Measurements from ENCODE around the gene CTSK.
A peak's percentile ranks its signal among the peaks of the same experiment; 100 is the strongest.

Gene CTSK

DNA sequence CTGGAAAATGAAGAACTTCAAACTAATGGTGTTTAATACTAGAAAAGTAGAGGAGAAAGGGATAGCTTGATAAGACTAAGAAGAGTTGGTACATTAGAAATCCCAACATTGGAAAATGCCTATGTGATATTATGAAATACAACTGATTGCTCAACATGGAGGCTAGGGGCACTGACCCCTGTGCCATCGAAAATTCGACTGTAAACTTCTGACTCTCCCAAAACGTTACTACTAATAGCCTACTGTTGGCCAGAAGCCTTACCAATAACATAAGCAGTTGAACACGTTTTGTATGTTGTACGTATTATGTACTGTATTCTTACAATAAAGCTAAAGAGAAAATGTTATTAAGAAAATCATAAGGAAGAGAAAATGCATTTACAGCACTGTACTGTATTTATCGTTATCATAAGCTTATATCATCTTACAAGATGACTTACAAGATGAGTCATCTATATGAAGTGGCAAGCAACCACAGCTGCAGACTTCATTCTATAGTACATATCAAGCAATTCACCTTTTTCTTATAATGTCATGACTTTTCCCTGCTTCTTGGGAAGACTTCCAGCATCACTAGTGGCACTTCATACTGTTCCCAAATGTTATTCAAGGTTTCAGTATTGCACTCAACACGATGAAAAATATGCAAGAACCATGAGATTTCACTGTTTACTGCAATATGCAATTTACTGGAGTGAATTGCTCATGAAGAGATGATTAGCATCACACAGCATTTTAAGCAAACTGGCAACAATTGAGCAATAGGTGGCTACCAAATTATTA is 12.9 kb upstream of the CTSK start:
- CTCF ChIA-PET = interaction anchor here (0.5 to 1.1 kb wide), 3 partner anchors 260 to 705 kb away, joined by 3 to 6 read pairs (median 5); no protein-coding TSS in a partner anchor
- no peaks in the 10 kb centered on the region for H3K9me3 ChIP-seq (ENCODE audit: control insufficient read depth, insufficient read depth, low read depth, low read length)
- H3K4me3 ChIP-seq (ENCODE audit: low read depth, low read length) = no peak overlapping the region
- POLR2A ChIA-PET = interaction anchor here (0.6 kb wide), 1 partner anchor 8 kb away, joined by 5 read pairs; no protein-coding TSS in a partner anchor
- no peak overlapping the region for H3K27ac ChIP-seq (ENCODE audit: extremely low read depth, low read depth, low read length)
- H3K4me1 ChIP-seq (ENCODE audit: control insufficient read depth, insufficient read depth, low read length) = no peaks in the 10 kb centered on the region
- peaks cover 51 to 63% of the 10 kb centered on the region in 2 experiments for H3K36me3 ChIP-seq (ENCODE audit: control insufficient read depth in 2 of 2, insufficient read depth in 1 of 2, low read length in 2 of 2)
- TF ChIP-seq ZNF184 (tag by site-specific recombination; IDR thresholded peaks at IDR 0.05) = 0 out of 2 replicates have a peak, but pooled peaks have one; percentile 45
- TF ChIP-seq PRDM1 (tag by site-specific recombination; IDR thresholded peaks at IDR 0.05) = peak; percentile 13; the same call in 1 of the 2 replicates
- peak; percentile 57; the same call in 1 of the 2 replicates for TF ChIP-seq SP7 (tag by site-specific recombination; IDR thresholded peaks at IDR 0.05)
- TF ChIP-seq, protein P1, sequence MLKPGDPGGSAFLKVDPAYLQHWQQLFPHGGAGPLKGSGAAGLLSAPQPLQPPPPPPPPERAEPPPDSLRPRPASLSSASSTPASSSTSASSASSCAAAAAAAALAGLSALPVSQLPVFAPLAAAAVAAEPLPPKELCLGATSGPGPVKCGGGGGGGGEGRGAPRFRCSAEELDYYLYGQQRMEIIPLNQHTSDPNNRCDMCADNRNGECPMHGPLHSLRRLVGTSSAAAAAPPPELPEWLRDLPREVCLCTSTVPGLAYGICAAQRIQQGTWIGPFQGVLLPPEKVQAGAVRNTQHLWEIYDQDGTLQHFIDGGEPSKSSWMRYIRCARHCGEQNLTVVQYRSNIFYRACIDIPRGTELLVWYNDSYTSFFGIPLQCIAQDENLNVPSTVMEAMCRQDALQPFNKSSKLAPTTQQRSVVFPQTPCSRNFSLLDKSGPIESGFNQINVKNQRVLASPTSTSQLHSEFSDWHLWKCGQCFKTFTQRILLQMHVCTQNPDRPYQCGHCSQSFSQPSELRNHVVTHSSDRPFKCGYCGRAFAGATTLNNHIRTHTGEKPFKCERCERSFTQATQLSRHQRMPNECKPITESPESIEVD (tag by site-specific recombination; IDR thresholded peaks at IDR 0.05) = 0 out of 2 replicates have a peak, but pooled peaks have one; percentile 33
- peak; percentile 65 for TF ChIP-seq ZNF629 (tag by site-specific recombination; IDR thresholded peaks at IDR 0.05)
- TF ChIP-seq ZNF10 (tag by site-specific recombination; IDR thresholded peaks at IDR 0.05) = no peak

DNA sequence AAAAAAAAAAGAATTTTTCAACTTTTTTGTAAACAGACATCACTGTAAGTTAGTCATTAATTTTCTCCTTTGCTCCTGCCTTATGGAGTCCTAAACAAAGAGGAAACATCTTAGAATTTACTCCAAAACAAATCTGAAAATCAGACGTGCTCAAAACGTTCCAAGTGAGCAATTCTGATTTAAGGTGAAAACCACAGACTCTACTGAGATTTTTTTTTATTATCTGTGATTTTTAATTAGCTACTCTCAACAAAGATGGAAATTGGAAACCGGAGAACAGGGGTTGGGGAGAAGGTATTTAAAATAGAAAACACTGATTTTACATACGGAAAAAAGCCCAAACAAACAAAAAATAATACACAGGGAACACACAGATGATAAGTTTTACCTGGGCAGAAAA is 7.8 kb upstream of the CTSK start:
- no peak overlapping the region for H3K27ac ChIP-seq (ENCODE audit: extremely low read depth, low read depth, low read length)
- ChIA-PET CTCF (interaction anchor here (0.6 to 1.7 kb wide), 4 partner anchors 13 to 255 kb away, joined by 3 to 6 read pairs (median 4); no protein-coding TSS in a partner anchor), POLR2A (no interaction called here)
- peaks cover 6% of the 10 kb centered on the region; the same call in 1 of the 2 replicates for H3K4me1 ChIP-seq (ENCODE audit: control insufficient read depth, insufficient read depth, low read length)
- H3K9me3 ChIP-seq (ENCODE audit: control insufficient read depth, insufficient read depth, low read depth, low read length) = no peaks in the 10 kb centered on the region
- no peak for TF ChIP-seq ZNF768 (tag by site-specific recombination; IDR thresholded peaks at IDR 0.05)
- TF ChIP-seq ZNF658 (tag by site-specific recombination; IDR thresholded peaks at IDR 0.05) = no peak
- no peak for TF ChIP-seq ZNF223 (tag by site-specific recombination; IDR thresholded peaks at IDR 0.05)
- H3K36me3 ChIP-seq (ENCODE audit: control insufficient read depth in 2 of 2, insufficient read depth in 1 of 2, low read length in 2 of 2) = peaks cover 37 to 68% of the 10 kb centered on the region in 2 experiments
- H3K4me3 ChIP-seq (ENCODE audit: low read depth, low read length) = no peak overlapping the region

DNA sequence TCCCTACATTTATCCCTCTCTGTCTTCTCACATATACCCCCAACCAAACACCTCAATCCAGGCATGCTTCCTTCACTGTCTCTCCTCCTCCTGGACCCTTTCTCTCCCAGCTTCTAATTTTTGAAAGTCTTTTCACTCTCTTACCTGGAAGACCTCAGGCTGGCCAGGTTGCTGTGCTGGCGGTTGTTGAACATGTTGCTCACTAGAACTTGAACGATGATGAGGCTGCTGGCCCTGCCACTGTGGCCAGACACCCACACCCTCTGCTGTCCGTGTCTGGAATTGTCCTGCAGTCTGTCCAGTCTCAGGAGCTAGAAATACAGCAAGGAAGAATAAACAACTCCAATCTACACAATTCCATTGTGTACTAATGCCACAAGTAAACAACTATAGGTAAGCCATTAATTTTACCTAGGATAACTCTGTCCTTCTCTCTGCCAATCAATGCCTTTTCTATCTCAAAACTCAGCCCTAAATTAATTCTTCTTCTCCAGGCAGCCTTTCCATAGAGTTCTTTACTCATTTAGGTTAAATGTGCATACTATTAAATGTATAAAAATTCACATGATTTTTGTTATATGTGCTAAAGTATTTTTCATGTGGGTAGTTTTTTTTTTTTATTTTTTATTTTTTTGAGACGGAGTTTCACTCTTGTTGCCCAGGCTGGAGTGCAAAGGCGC is 5.1 kb upstream of the CTSK start:
- Histone ChIP-seq H3K4me3 (ENCODE audit: low read depth, low read length) (no peak overlapping the region), H3K4me1 (ENCODE audit: control insufficient read depth, insufficient read depth, low read length) (peaks cover 13% of the 10 kb centered on the region), H3K36me3 (ENCODE audit: control insufficient read depth in 2 of 2, insufficient read depth in 1 of 2, low read length in 2 of 2) (peaks cover 37 to 52% of the 10 kb centered on the region in 2 experiments), H3K9me3 (ENCODE audit: control insufficient read depth, insufficient read depth, low read depth, low read length) (no peaks in the 10 kb centered on the region), H3K27ac (ENCODE audit: extremely low read depth, low read depth, low read length) (no peak overlapping the region)
- ChIA-PET POLR2A (interaction anchor here (0.6 to 1.6 kb wide), 5 partner anchors 8 to 194 kb away, joined by 3 to 5 read pairs (median 4); partner anchors contain the start of genes ENSA, GOLPH3L and MINDY1), CTCF (interaction anchor here (0.6 to 2.4 kb wide), 33 partner anchors 9 to 359 kb away, joined by 3 to 14 read pairs (median 4); partner anchors contain the start of genes GOLPH3L, MCL1 and SETDB1)
- peak; percentile 71; the same call in 1 of the 2 replicates for TF ChIP-seq ZBTB48 (tag by site-specific recombination; IDR thresholded peaks at IDR 0.05)
- TF ChIP-seq, protein P2, sequence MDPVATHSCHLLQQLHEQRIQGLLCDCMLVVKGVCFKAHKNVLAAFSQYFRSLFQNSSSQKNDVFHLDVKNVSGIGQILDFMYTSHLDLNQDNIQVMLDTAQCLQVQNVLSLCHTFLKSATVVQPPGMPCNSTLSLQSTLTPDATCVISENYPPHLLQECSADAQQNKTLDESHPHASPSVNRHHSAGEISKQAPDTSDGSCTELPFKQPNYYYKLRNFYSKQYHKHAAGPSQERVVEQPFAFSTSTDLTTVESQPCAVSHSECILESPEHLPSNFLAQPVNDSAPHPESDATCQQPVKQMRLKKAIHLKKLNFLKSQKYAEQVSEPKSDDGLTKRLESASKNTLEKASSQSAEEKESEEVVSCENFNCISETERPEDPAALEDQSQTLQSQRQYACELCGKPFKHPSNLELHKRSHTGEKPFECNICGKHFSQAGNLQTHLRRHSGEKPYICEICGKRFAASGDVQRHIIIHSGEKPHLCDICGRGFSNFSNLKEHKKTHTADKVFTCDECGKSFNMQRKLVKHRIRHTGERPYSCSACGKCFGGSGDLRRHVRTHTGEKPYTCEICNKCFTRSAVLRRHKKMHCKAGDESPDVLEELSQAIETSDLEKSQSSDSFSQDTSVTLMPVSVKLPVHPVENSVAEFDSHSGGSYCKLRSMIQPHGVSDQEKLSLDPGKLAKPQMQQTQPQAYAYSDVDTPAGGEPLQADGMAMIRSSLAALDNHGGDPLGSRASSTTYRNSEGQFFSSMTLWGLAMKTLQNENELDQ (tag by site-specific recombination; IDR thresholded peaks at IDR 0.05; ENCODE audit: low read depth) = no peak
- TF ChIP-seq ZNF266 (tag by site-specific recombination; IDR thresholded peaks at IDR 0.05; ENCODE audit: low read depth) = no peak
- TF ChIP-seq, protein P1 (tag by site-specific recombination; IDR thresholded peaks at IDR 0.05) = no peak
- TF ChIP-seq PRDM1 (tag by site-specific recombination; IDR thresholded peaks at IDR 0.05) = peak; percentile 69; the same call in 1 of the 2 replicates
- TF ChIP-seq, protein P3, sequence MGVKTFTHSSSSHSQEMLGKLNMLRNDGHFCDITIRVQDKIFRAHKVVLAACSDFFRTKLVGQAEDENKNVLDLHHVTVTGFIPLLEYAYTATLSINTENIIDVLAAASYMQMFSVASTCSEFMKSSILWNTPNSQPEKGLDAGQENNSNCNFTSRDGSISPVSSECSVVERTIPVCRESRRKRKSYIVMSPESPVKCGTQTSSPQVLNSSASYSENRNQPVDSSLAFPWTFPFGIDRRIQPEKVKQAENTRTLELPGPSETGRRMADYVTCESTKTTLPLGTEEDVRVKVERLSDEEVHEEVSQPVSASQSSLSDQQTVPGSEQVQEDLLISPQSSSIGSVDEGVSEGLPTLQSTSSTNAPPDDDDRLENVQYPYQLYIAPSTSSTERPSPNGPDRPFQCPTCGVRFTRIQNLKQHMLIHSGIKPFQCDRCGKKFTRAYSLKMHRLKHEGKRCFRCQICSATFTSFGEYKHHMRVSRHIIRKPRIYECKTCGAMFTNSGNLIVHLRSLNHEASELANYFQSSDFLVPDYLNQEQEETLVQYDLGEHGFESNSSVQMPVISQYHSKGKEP (tag by site-specific recombination; IDR thresholded peaks at IDR 0.05) = no peak
- TF ChIP-seq, protein P4, sequence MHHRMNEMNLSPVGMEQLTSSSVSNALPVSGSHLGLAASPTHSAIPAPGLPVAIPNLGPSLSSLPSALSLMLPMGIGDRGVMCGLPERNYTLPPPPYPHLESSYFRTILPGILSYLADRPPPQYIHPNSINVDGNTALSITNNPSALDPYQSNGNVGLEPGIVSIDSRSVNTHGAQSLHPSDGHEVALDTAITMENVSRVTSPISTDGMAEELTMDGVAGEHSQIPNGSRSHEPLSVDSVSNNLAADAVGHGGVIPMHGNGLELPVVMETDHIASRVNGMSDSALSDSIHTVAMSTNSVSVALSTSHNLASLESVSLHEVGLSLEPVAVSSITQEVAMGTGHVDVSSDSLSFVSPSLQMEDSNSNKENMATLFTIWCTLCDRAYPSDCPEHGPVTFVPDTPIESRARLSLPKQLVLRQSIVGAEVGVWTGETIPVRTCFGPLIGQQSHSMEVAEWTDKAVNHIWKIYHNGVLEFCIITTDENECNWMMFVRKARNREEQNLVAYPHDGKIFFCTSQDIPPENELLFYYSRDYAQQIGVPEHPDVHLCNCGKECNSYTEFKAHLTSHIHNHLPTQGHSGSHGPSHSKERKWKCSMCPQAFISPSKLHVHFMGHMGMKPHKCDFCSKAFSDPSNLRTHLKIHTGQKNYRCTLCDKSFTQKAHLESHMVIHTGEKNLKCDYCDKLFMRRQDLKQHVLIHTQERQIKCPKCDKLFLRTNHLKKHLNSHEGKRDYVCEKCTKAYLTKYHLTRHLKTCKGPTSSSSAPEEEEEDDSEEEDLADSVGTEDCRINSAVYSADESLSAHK (tag by site-specific recombination; IDR thresholded peaks at IDR 0.05) = no peak
- TF ChIP-seq ZNF626 (tag by site-specific recombination; IDR thresholded peaks at IDR 0.05) = no peak
- TF ChIP-seq, protein P5, sequence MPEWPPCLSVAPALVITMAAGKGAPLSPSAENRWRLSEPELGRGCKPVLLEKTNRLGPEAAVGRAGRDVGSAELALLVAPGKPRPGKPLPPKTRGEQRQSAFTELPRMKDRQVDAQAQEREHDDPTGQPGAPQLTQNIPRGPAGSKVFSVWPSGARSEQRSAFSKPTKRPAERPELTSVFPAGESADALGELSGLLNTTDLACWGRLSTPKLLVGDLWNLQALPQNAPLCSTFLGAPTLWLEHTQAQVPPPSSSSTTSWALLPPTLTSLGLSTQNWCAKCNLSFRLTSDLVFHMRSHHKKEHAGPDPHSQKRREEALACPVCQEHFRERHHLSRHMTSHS (tag by site-specific recombination; IDR thresholded peaks at IDR 0.05) = no peak

All from HEK293 (cell line).